ENCODE data around the gene NFS1.

DNA sequence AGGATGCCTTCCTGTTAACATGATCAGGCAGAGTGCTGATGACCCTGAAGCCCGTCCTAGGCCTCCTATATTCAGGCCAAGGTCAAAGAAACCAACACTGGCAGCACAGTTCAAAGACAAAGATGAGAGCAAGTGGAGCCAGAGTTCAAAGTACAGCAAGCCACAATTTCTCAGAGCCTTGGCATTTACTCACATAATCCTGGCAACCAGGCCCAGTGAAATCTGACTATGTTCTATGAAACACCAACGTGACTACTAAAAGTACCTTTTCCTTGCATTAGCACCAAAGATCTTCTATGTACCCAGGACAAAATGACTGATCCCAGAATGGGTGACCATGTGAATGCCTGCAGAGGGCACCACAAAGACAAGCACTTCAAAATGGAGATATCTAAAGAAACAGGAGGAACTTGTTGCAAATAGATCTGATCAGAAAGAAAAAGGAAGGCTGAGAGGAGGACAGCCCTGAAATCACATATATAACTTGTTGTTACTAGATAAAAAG, 3.9 kb downstream of the NFS1 start:
- TF ChIP-seq GABPA (IDR thresholded peaks at IDR 0.05; ENCODE audit: low read depth) (no peak), POLR2AphosphoS5 (IDR thresholded peaks at IDR 0.05; ENCODE audit: low read depth, low read length) (no peak), RFX5 (IDR thresholded peaks at IDR 0.05; ENCODE audit: low read length) (no peak), JUND (IDR thresholded peaks at IDR 0.05) (no peak)
- TF ChIP-seq, protein P1, sequence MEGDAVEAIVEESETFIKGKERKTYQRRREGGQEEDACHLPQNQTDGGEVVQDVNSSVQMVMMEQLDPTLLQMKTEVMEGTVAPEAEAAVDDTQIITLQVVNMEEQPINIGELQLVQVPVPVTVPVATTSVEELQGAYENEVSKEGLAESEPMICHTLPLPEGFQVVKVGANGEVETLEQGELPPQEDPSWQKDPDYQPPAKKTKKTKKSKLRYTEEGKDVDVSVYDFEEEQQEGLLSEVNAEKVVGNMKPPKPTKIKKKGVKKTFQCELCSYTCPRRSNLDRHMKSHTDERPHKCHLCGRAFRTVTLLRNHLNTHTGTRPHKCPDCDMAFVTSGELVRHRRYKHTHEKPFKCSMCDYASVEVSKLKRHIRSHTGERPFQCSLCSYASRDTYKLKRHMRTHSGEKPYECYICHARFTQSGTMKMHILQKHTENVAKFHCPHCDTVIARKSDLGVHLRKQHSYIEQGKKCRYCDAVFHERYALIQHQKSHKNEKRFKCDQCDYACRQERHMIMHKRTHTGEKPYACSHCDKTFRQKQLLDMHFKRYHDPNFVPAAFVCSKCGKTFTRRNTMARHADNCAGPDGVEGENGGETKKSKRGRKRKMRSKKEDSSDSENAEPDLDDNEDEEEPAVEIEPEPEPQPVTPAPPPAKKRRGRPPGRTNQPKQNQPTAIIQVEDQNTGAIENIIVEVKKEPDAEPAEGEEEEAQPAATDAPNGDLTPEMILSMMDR (IDR thresholded peaks at IDR 0.05), result no peak
- TF ChIP-seq, protein P2, sequence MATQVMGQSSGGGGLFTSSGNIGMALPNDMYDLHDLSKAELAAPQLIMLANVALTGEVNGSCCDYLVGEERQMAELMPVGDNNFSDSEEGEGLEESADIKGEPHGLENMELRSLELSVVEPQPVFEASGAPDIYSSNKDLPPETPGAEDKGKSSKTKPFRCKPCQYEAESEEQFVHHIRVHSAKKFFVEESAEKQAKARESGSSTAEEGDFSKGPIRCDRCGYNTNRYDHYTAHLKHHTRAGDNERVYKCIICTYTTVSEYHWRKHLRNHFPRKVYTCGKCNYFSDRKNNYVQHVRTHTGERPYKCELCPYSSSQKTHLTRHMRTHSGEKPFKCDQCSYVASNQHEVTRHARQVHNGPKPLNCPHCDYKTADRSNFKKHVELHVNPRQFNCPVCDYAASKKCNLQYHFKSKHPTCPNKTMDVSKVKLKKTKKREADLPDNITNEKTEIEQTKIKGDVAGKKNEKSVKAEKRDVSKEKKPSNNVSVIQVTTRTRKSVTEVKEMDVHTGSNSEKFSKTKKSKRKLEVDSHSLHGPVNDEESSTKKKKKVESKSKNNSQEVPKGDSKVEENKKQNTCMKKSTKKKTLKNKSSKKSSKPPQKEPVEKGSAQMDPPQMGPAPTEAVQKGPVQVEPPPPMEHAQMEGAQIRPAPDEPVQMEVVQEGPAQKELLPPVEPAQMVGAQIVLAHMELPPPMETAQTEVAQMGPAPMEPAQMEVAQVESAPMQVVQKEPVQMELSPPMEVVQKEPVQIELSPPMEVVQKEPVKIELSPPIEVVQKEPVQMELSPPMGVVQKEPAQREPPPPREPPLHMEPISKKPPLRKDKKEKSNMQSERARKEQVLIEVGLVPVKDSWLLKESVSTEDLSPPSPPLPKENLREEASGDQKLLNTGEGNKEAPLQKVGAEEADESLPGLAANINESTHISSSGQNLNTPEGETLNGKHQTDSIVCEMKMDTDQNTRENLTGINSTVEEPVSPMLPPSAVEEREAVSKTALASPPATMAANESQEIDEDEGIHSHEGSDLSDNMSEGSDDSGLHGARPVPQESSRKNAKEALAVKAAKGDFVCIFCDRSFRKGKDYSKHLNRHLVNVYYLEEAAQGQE (IDR thresholded peaks at IDR 0.05; ENCODE audit: low read depth, low read length), result no peak
- TF ChIP-seq, protein P3, sequence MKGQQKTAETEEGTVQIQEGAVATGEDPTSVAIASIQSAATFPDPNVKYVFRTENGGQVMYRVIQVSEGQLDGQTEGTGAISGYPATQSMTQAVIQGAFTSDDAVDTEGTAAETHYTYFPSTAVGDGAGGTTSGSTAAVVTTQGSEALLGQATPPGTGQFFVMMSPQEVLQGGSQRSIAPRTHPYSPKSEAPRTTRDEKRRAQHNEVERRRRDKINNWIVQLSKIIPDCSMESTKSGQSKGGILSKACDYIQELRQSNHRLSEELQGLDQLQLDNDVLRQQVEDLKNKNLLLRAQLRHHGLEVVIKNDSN (IDR thresholded peaks at IDR 0.05; ENCODE audit: borderline replicate concordance, low read depth), result no peak
- TF ChIP-seq, protein P4, sequence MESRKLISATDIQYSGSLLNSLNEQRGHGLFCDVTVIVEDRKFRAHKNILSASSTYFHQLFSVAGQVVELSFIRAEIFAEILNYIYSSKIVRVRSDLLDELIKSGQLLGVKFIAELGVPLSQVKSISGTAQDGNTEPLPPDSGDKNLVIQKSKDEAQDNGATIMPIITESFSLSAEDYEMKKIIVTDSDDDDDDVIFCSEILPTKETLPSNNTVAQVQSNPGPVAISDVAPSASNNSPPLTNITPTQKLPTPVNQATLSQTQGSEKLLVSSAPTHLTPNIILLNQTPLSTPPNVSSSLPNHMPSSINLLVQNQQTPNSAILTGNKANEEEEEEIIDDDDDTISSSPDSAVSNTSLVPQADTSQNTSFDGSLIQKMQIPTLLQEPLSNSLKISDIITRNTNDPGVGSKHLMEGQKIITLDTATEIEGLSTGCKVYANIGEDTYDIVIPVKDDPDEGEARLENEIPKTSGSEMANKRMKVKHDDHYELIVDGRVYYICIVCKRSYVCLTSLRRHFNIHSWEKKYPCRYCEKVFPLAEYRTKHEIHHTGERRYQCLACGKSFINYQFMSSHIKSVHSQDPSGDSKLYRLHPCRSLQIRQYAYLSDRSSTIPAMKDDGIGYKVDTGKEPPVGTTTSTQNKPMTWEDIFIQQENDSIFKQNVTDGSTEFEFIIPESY (IDR thresholded peaks at IDR 0.05; ENCODE audit: borderline replicate concordance, low read depth), result no peak
